HG03066 (cell line): ENCODE data around the gene PANX2.

Source experiments
- ATAC-seq: cut with Tn5 transposase; IDR thresholded peaks from one replicate; pipeline ENCODE4 v1.9.1; 2021; ENCODE audit warnings: low read depth; ENCODE audit not compliant: unreplicated experiment

PANX2 gene

GRCh38 chr22:50183141-50183971 is 12.8 kb downstream of the PANX2 start:
- ATAC-seq = no peak

- ATAC-seq = no peak
Observed at GRCh38 chr22:50184004-50184901, 13.7 kb downstream of the PANX2 start.

GRCh38 chr22:50184902-50185374 is 14.4 kb downstream of the PANX2 start:
- no peak for ATAC-seq

GRCh38 chr22:50185375-50186087 is 15.0 kb downstream of the PANX2 start, which contains the start of gene TRABD:
Gene TRABD (plus strand): TSS chr22:50185913. CDS start chr22:50193061, 7,148 bp downstream.
- no peak for ATAC-seq

GRCh38 chr22:50186181-50186714 is 15.7 kb downstream of the PANX2 start:
- no peak for ATAC-seq

- ATAC-seq = no peak
Observed at GRCh38 chr22:50186761-50187523, 16.4 kb downstream of the PANX2 start.

GRCh38 chr22:50188356-50188755 is 17.8 kb downstream of the PANX2 start:
- no peak for ATAC-seq

- ATAC-seq = no peak
Observed at GRCh38 chr22:50189184-50189848, 18.8 kb downstream of the PANX2 start.

GRCh38 chr22:50189849-50190181 is 19.3 kb downstream of the PANX2 start:
- no peak for ATAC-seq

GRCh38 chr22:50190182-50190940 is 19.8 kb downstream of the PANX2 start:
- no peak for ATAC-seq

GRCh38 chr22:50190941-50191741 is 20.6 kb downstream of the PANX2 start:
- no peak for ATAC-seq

- no peak for ATAC-seq
Observed at GRCh38 chr22:50192436-50193204, 22.1 kb downstream of the PANX2 start.

- ATAC-seq = no peak
Observed at GRCh38 chr22:50193621-50194020, 23.1 kb downstream of the PANX2 start.

GRCh38 chr22:50194037-50194805 is 23.7 kb downstream of the PANX2 start:
- ATAC-seq = no peak

- no peak for ATAC-seq
Observed at GRCh38 chr22:50196256-50196655, 25.7 kb downstream of the PANX2 start.
